ENCODE results near the gene USP12.

- no peak for TF ChIP-seq POLR2A (IDR thresholded peaks at IDR 0.05)
- no peak for TF ChIP-seq CTCF (IDR thresholded peaks at IDR 0.05)
Observed at GRCh38 chr13:27073186-27073585, 98.4 kb downstream of the USP12 start.
